ENCODE measurements around the gene UBE2E2.
"Not testable (repeated sequence)": the region's sequence is repeated elsewhere in the genome, so short reads cannot be mapped to it uniquely, and the experiment has no call there.

UBE2E2 gene

DNA sequence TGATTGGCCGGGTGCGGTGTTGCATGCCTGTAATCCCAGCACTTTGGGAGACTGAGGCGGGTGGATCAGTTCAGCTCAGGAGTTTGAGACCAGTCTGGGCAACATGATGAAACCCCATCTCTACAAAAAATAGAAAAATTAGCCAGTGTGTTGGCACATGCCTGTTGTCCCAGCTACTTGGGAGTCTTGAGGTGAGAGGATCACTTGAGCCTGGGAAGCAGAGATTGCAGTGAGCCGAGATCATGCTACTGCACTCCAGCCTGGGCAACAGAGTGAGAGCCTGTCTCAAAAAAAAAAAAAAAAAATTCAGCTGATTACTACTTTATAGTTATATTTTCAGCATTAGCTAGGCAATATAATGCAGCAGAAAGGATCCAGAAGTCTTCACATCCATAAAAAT lies 133.7 kb downstream of the UBE2E2 start:
- not testable (repeated sequence) for DNase-seq

DNA sequence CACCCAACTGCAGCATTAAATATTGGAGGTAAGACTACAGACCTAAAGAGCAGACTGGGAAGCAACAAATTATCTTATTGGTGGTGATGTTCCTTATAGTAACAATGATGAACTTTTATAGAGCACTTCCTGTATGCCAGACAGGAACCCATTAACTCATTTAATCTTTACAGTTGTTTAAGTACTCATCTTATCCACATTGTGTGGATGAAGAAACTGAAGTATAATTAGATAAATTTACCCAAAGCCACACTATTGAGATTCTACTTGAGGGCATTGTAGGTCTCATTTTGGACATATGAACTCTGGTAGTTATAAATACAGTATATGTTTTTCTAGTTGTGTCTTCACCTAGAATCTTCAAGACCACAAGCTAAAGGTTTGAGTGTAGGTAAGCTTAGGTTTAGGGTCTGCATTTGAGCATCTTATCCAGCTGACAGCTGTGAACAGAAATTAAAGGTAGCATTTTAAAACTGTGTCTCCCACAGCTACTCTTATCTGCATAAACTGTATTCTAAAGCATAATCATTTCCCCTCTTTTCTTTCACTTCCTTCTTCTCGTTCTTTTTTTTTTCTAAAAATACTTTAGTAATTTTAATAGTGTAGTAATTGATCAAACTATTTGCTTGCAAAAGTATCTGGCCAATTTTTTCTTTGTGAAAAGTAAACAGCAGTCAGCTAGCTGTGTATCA lies 138.2 kb downstream of the UBE2E2 start:
- DNase-seq = no peak

DNA sequence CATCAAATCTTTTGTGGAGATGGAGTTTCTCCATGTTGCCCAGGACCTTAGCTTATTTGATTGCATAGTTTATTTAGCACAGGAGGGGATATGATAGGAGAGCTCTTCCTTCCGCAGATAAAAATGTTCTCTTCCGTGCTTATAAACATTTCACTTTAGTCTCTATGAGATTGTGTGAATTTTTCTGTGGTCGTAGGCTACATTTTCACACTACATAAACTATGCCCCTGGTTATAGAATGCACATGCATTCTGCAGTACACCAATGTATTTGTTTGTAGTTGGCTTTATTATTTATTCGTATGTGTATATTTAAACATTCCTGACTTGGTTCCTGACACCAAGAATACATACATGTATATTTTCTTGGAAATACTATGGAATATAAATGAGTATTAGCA lies 139.2 kb downstream of the UBE2E2 start:
- DNase-seq = no peak

DNA sequence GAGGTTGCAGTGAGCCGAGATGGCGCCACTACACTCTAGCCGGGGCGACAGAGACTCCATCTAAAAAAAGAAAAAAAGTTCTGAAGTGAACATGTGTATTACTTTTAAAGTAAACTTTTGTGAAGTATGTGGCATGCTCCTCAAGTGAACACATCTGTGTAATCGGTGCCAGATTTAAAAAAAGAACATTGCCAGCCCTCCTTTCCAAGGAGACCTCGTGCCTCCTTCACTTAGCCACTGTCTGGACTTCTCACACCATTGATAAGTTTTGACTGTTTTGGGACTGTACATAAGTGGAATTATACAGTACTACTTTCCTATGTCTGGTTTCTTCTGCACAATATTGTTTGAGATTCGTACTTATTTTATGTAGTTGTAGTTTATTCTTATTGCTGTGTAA lies 140.4 kb downstream of the UBE2E2 start:
- DNase-seq = no peak

DNA sequence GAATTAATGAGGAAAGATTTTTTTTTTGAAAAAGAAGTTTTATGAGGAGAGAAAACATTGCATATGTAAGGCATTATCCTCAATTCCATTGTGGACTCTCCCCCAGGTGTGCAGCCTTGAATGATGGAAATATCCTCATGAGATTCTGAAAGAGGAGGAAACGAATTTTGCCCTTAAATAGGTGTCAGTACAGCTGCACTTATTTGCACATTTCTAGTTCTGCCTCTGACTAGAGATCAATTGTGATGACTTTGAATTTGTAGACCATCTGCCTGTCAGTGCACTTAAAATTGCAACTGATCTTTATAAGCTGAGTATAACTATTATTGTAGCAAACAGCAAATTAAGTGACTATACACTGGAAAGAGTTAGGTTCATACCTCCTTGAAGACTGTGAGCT lies 141.8 kb downstream of the UBE2E2 start:
- DNase-seq = no peak

DNA sequence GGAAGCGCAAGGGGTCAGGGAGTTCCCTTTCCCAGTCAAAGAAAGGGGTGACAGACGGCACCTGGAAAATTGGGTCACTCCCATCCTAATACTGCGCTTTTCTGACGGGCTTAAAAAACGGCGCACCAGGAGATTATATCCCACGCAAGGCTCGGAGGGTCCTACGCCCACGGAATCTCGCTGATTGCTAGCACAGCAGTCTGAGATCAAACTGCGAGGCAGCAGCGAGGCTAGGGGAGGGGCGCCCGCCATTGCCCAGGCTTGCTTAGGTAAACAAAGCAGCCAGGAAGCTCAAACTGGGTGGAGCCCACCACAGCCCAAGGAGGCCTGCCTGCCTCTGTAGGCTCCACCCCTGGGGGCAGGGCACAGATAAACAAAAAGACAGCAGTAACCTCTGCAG lies 146.3 kb downstream of the UBE2E2 start:
- not testable (repeated sequence) for DNase-seq

DNA sequence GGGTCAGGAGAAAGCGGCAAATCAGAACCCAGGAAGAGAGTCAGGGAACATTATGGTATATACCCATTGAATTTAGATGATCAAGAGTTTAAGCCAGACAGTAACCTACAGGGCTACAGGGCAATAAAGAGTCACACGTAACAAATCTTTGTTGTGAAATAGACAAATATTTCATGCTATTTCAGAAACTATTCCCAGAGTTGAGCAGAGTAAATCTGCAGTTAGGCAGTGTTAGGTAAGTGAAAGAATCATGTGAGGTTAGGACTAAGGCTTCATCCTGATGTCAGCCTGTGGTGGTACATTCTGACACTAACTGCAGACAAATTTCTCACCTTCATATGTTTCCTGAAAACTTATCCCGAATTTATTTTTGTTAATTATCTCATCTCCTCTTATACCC lies 153.0 kb downstream of the UBE2E2 start:
- no peak for DNase-seq

DNA sequence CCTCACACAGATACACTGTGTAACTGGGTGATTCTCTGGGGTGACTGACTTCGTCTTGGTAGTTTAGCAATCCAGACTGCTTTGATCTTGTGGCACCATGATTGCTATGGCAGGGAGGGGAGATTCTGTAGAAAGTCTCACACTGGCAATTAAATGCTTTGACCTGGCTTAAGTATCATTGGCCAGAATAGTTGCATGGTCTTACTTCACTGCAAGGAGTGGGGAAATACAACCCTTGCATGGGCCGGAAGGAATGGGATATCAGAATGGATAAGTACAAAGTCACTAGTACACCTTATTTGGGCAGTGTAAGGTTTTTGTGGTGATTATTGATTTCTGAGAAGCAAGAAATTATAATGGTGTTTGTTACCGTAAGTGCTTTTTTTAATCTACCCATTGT lies 153.8 kb downstream of the UBE2E2 start:
- no peak for DNase-seq

DNA sequence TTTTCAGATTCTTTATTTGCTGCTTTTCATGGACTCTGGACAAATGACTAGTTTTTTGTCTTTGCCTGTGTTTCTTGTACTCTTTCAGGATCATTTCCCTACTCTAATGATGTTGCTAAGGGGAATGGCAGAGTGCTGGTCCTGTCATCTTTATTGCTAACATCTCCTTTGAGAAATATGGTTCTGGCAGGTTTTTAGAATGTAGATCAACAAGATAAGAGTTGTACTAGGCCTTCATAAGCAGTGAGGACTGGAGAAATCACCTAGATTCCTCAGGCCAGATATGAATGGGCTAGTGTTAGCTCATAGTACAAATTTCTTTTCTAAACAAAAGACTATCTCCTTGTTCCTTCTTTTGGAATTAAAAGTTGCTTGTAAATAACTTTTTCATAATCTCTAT lies 156.0 kb downstream of the UBE2E2 start:
- DNase-seq = no peak

DNA sequence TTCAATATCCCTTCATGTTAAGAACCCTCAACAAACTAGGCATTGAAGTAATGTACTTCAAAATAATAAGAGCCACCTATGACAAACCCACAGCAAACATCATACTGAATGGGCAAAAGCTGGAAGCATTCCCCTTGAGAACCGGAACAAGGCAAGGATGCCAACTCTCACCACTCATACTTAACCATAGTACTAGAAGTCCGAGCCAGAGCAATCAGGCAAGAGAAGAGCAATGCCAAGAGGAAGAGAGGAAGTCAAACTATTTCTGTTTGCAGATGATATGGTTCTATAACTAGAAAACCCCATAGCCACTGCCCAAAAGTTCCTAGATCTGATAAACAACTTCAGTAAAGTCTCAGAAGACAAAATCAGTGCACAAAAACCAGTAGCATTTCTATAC lies 161.9 kb downstream of the UBE2E2 start:
- DNase-seq = no peak

DNA sequence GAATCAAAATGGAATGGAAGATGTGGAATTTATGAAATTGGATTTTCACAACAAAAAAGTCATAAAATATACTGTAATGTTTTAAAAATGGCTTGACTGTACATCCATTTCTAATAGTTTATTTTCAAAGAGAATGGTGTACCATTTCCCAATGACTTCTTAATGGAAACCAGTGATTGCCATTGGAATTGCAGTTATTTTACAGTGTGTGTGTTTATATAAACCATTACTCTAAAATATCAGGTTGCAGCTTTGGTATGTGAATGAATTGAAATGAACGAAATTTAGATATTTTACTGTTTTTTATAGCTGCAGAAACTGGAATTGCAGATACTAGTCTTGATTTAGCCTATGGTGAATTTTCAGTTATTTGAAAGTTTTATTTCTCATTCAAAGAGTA lies 165.6 kb downstream of the UBE2E2 start:
- DNase-seq = no peak

DNA sequence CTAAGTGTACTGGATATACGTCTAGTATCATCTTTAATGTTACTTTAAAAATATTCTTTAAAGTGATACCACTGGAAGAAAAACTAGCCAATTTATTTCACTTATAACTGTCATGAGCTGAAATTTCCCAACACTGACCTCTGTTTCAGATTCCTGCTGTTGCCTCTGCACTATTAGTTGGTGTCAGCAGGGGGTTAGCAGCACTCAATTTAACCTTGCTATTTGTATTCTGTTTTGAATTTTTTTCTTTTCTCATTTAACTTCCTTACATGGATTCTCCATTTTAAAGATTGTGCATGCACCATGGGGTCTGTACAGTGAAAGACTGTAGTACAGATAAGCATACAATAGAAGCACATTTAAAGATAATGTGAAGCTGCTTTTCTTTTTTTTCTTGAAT lies 169.2 kb downstream of the UBE2E2 start:
- no peak for DNase-seq

DNA sequence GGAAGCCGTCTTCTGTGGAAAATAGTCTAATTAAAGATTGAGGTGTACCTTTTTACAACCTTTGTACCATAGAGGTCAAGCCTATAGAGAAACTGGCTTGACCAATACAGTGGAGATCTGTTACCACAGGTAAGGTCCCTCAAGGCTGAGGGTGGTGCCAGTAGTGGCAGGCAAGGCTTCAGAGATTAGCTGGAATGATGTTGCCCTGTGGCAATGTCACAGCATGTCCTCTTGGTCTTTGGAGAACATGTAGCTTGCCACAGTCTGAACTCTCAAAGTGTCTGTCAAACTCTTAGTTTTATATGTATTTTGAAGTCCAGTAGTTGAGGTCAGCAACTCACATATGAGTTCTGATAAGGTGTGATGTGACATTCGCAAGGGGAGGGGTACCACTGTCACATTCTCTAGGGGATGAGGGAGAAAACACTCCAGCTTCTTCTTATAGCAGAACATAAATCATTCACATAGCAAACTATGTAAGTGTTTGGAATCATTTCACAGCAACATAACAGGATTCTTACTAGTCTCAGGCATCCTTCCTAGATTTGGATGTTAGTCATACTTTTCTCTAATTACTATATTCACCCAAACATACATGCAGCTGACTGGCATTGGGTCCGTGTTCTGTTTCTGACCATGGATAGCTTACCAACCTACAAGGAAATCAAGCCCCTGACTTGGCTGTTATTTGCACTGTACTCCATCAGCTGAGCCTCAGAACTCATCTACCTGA lies 173.6 kb downstream of the UBE2E2 start:
- no peak for DNase-seq

DNA sequence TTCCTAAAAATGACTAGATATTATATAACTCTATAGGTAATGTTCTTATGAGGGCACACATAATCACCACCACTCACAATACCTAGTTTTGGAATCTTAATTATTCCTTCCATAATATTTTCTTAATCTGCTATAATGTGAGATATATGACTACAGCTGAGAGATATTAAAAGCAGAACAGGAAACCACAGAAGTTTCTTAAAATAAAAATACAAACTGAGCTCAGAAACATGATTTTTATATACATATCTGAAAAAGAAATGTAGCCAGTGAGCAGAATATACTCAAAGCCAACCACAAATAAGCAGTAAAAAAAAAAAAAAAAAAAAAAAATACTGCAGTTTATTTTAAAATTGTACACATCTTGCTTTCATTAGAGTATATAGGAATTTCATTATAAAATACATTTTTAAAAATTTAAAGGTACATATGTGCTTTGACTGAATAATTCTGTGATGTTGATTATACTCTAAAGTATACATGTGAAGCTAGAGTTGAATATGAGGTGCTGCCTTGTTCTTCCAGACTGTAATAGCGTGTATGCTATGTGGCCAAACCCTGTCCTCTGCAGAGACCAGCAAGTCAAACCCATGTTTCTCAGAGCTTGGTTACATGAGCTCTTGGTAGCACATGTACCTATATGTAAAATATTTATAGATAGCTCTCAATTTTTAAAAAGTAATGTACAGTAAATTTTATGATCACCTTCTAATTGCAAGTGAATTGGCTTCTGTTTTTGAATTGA lies 175.0 kb downstream of the UBE2E2 start:
- no peak for DNase-seq

DNA sequence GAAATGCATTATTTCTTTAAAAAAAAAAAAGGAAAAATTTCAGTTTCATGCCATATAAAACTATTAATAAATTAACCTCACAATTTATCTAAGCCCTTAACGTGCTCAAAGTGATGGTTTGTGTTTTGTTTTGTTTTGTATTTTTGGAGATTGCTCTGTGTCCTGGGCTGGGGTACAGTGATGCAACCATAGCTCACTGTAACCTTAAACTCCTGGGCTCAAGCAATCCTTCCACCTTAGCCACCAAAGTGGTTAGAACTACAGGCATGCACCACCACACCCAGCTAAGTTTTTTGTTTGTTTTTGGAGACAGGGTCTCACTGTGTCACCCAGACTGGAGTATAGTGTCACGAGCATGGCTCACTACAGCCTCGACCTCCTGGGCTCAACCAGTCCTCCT lies 180.7 kb downstream of the UBE2E2 start:
- DNase-seq = no peak

DNA sequence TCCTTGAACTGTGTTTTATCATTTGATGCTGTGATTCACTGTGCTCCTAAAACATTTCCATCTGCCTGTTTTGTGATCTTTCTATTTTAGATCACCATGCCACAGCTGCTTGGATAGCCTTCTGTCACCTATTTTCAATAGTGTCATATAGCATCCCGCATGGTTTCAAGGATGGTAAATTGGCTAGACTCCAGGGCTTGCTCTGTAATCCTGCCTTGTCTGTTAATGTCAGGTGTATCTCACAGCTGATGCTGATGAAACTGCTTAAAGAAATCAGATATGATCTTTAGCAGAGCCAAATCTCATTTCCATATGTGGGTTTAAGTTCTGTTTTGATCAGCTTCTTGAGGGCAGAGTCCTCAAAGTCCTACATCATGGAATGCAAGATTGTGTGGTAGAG lies 182.2 kb downstream of the UBE2E2 start:
- no peak for DNase-seq

DNA sequence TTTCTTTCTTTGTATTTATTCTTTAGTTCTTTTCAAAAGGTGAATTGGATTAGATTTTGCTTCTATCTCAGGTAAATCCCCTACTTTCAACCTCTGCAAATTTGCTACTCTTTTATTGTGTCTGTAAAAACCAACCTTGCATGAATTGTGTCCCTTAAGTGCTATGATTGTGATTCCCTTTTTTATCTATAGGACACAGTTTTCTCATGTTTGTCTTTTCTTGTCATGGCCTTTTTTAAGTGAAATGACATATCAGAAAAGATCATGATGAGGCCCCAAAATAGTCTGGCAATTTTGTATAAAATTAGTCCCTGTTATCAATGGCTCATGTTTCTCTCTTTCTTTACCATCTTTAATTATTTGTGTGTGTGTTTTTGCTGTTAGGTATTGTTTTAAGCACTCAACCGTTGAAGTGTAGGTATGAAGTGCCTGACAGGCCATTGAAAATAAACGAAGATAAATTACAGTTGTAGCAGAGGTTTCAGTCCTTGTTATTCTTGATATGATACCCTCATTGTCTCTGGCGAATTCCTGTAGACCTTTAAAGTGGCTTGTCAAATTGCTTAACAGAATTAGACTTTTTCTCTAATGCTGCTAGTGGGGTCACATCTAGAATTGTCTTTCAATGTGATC lies 184.3 kb downstream of the UBE2E2 start:
- DNase-seq = no peak

DNA sequence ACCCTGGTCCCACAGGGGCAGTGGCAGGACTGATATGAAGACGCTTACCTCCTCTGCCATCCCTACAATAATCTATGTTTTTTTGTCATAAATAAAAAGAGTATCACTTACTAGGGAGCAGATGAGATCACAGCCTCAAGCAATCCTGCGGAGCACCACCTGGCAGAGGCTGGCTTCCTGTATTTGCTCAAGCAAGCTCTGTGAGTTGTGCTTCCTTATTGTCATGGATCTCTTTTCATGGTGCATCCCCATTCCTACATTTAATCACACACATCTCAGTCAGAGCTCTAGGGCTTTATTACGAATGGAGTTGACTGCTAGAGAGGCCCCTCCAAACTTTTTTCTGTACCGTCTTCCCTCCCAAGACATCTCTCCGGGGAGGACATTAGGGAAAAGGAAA lies 186.0 kb downstream of the UBE2E2 start:
- DNase-seq = no peak

DNA sequence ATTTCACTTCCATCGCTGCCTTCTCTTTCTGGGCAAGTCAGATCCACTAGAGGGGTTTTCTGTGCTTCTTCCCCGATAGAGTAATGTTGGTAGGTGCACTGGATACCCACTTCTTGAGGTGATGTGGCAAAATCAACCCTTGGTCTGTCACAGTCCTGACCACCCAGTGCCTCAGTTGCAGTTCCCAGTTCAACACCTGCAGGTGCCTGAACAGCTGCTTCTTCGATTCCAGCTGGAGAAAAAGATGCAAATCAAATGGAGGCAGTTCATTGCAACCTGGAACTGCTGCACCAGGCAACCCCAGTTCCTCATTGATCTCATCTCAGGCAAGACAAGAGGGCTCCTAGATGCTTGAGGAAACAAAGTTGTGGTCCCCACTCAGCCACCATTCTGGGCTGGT lies 186.6 kb downstream of the UBE2E2 start:
- DNase-seq = no peak

DNA sequence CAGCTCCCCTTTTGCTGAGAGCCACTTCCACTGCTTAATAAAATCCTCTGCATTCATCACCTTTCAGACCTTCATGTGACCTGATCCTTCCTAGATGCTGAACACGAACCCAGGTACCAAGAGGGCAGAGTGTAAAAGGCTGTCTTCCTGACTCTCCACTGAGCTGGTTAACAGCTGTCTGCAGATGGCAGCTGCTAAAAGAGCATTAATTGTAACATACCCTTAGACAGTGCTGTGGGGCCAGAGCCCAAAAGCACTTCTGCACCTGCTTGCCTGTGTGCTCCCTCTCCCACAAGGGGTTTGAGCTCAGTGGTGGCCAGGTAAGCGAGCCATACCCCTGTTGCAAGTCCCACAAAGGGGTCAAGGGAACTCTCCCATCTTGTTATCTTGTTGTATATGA lies 187.3 kb downstream of the UBE2E2 start:
- DNase-seq = no peak

DNA sequence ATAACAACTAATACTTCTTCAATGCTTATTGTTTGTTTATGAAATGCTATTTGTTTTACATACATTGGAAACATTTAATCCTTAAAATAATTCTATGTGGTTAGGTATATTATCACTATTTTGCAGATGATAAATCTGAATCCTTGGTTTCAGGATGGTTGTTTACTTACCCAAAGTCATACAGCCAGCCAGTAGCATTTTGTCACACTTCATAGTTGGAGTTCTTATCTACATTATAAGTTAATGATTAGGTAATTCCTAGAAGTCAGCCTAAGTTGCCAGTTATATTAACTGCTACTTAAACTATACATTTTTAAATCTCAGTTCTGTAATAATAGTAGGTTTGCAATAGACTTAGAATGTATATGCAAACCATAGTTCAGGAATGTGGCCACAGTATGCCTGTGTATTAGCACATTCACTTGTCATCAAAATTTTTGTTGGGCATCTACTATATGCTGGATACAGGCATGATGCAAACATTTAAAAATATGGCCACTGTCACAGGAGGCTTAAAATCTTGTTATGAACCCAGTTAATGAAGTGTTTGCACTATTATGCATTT lies 187.9 kb downstream of the UBE2E2 start:
- DNase-seq = no peak

DNA sequence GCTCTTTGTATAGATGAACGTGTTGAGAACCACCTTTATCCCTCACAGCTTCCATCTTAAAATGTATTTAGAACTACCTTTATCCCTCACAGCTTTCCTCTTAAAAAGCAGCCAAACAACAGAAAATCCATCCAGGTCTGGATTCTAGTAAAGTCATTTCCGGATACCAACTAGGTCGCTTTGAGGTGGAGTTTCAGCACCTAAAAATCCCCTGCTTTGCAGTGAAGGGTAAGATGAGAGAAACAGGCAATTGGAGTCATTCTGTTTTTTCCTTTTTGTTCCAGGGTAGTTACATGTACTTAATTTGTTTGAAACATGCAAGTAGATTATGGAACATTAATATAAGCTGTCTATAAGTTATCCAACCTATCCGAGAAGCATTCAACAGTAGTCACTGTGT lies 192.0 kb downstream of the UBE2E2 start:
- no peak for DNase-seq

DNA sequence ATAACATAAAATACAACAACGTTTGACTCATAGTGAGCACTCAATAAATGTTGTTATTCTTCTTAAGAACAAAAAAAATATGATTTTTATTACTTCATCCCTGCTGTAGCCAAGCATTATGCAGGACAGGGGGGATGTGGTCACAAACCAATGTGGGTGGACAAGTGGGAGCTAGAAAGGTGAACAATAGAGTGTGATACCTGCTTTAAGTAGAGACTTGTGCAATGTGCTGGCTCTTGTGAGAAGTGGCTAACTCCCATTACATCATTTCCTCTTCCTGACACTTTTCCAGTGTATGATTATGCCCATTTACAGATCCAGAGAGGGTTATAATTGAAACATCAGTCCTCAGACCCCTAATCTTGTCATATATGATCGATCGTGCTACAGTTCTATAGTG lies 193.6 kb downstream of the UBE2E2 start:
- DNase-seq = no peak

Measured in stimulated activated CD4-positive, alpha-beta T cell treated with anti-CD3 and anti-CD28 coated beads, Interleukin-2, amount 100 ng/mL, for 48 hours (primary cell).